ENCODE measurements around the gene TFDP1.

TFDP1 gene

DNA sequence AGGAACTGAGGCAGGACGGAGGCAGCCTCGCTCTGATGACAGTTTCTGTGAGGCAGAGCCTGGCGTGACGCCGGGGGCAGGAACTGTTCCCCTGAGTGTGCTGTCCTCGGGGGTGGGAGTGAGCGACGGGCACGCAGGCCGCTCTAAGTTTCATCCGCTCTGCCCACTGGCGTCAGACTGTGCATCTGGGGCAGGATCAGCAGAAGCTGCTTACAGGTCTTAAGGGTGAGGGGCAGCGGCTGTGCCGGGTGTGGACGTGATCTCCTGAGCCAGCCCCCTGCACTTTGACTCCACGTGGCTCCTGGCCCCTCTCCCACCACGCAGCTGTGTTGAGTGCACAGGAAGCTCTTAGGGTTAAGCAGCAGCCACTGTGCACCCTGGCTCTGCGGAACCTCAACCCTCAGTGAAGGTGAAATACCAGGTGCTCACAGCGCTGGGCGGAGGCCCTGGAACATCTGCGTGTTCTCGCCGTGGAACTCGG lies 84.0 kb downstream of the TFDP1 start:
- TF ChIP-seq CREB1 (IDR thresholded peaks at IDR 0.05; ENCODE audit: low read depth) (no peak), NFIC (IDR thresholded peaks at IDR 0.05) (no peak), TAF1 (IDR thresholded peaks at IDR 0.05; ENCODE audit: low read depth) (no peak), RAD21 (IDR thresholded peaks at IDR 0.05; ENCODE audit: low read depth) (no peak), TEAD4 (IDR thresholded peaks at IDR 0.05) (no peak), FOXM1 (IDR thresholded peaks at IDR 0.05; ENCODE audit: borderline replicate concordance, low read depth) (no peak), YY1 (IDR thresholded peaks at IDR 0.05; ENCODE audit: low read depth) (no peak), EP300 (IDR thresholded peaks at IDR 0.05; ENCODE audit: borderline replicate concordance) (no peak), TCF12 (IDR thresholded peaks at IDR 0.05; ENCODE audit: low read depth) (no peak), EGR1 (IDR thresholded peaks at IDR 0.05) (no peak), ZBTB7A (IDR thresholded peaks at IDR 0.05; ENCODE audit: low read depth) (no peak), CEBPB (IDR thresholded peaks at IDR 0.05) (no peak)
- TF ChIP-seq, protein P1, sequence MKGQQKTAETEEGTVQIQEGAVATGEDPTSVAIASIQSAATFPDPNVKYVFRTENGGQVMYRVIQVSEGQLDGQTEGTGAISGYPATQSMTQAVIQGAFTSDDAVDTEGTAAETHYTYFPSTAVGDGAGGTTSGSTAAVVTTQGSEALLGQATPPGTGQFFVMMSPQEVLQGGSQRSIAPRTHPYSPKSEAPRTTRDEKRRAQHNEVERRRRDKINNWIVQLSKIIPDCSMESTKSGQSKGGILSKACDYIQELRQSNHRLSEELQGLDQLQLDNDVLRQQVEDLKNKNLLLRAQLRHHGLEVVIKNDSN (IDR thresholded peaks at IDR 0.05), result no peak
- TF ChIP-seq, protein P2, sequence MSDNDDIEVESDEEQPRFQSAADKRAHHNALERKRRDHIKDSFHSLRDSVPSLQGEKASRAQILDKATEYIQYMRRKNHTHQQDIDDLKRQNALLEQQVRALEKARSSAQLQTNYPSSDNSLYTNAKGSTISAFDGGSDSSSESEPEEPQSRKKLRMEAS (IDR thresholded peaks at IDR 0.05), result no peak
- TF ChIP-seq, protein P3, sequence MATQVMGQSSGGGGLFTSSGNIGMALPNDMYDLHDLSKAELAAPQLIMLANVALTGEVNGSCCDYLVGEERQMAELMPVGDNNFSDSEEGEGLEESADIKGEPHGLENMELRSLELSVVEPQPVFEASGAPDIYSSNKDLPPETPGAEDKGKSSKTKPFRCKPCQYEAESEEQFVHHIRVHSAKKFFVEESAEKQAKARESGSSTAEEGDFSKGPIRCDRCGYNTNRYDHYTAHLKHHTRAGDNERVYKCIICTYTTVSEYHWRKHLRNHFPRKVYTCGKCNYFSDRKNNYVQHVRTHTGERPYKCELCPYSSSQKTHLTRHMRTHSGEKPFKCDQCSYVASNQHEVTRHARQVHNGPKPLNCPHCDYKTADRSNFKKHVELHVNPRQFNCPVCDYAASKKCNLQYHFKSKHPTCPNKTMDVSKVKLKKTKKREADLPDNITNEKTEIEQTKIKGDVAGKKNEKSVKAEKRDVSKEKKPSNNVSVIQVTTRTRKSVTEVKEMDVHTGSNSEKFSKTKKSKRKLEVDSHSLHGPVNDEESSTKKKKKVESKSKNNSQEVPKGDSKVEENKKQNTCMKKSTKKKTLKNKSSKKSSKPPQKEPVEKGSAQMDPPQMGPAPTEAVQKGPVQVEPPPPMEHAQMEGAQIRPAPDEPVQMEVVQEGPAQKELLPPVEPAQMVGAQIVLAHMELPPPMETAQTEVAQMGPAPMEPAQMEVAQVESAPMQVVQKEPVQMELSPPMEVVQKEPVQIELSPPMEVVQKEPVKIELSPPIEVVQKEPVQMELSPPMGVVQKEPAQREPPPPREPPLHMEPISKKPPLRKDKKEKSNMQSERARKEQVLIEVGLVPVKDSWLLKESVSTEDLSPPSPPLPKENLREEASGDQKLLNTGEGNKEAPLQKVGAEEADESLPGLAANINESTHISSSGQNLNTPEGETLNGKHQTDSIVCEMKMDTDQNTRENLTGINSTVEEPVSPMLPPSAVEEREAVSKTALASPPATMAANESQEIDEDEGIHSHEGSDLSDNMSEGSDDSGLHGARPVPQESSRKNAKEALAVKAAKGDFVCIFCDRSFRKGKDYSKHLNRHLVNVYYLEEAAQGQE (IDR thresholded peaks at IDR 0.05; ENCODE audit: low read depth), result no peak

DNA sequence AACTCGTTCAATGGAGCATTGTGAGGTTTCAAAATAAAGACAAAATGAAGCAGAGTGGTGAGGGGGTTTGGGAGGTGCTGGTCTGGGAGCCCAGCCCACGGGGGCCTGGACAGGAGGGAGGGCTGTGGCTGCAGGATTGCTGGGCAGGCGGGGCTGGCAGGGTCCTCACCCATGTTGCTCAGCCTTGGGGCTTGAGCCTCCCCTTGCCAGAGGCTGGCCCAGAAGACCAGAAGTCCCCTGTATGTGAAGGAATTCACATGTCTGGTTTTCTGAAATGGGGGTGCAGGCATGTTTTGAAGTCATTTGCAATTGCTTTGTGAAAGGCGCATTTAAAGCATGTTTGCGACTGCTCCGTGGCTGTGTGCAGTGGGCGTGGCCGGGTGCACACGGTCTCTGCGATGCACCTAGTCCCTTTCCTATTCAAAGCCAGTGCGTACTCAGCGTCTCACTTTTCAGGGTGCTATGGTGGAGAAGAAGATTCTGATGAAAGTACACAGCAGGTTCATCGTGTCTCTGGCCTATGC lies 84.7 kb downstream of the TFDP1 start:
- TF ChIP-seq CEBPB (IDR thresholded peaks at IDR 0.05) (no peak), ZBTB7A (IDR thresholded peaks at IDR 0.05; ENCODE audit: low read depth) (no peak), TCF12 (IDR thresholded peaks at IDR 0.05; ENCODE audit: low read depth) (no peak), CREB1 (IDR thresholded peaks at IDR 0.05; ENCODE audit: low read depth) (no peak), TEAD4 (IDR thresholded peaks at IDR 0.05) (no peak)
- TF ChIP-seq, protein P1 (IDR thresholded peaks at IDR 0.05), result no peak

DNA sequence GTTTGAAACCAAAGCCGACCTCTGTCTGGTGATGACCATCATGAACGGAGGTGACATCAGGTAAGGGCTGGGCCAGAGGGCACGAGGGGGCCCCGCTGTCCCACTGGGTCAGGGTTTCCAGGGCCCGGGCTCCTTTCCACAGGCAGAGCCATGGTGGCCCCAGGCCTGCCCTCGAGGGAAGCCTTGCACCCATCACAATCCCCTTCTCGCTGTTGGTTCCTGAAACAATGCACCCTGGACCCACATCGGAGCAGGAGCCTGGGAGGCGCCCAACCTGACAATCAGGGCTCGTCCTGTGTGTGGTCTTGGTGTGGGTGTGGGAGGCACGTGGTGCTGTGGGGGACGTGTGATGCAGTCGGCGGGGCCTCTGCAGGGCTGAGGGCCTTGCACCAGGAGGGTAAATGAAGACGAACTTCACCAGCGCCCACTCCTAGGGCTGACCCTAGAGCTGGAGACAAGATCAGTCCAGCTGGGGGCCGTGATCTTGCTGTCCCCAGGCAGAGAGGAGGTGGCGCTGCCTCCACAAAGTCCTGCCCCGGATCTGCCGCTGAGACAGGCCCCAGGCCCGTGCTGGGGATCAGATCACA lies 85.3 kb downstream of the TFDP1 start:
- TF ChIP-seq, protein P2 (IDR thresholded peaks at IDR 0.05), result no peak
- TF ChIP-seq ZBTB7A (IDR thresholded peaks at IDR 0.05; ENCODE audit: low read depth) (no peak), RAD21 (IDR thresholded peaks at IDR 0.05; ENCODE audit: low read depth) (no peak), YY1 (IDR thresholded peaks at IDR 0.05; ENCODE audit: low read depth) (no peak), EGR1 (IDR thresholded peaks at IDR 0.05) (no peak), NFIC (IDR thresholded peaks at IDR 0.05) (no peak), TAF1 (IDR thresholded peaks at IDR 0.05; ENCODE audit: low read depth) (no peak), CEBPB (IDR thresholded peaks at IDR 0.05) (no peak), EP300 (IDR thresholded peaks at IDR 0.05; ENCODE audit: borderline replicate concordance) (no peak), TCF12 (IDR thresholded peaks at IDR 0.05; ENCODE audit: low read depth) (no peak), TEAD4 (IDR thresholded peaks at IDR 0.05) (no peak), FOXM1 (IDR thresholded peaks at IDR 0.05; ENCODE audit: borderline replicate concordance, low read depth) (no peak)
- TF ChIP-seq, protein P1 (IDR thresholded peaks at IDR 0.05), result no peak

DNA sequence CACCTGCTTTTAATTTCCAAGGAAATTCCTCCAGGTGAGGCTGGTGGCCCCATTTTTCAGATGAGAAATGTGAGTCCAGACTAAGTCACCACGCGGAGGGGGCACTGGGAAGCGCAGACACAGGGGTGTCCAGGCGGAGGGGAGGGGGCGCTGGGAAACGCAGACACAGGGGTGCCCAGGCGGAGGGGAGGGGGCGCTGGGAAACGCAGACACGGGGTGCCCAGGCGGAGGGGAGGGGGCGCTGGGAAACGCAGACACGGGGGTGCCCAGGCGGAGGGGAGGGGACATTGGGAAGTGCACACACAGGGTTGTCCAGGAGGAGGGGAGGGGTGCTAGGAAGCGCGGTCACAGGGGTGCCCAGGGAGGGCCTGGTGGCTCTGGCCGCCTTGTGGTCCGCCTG lies 86.0 kb downstream of the TFDP1 start:
- TF ChIP-seq YY1 (IDR thresholded peaks at IDR 0.05; ENCODE audit: low read depth) (no peak), CEBPB (IDR thresholded peaks at IDR 0.05) (no peak), ZBTB7A (IDR thresholded peaks at IDR 0.05; ENCODE audit: low read depth) (no peak), EP300 (IDR thresholded peaks at IDR 0.05; ENCODE audit: borderline replicate concordance) (no peak), RAD21 (IDR thresholded peaks at IDR 0.05; ENCODE audit: low read depth) (no peak)
- TF ChIP-seq, protein P3 (IDR thresholded peaks at IDR 0.05; ENCODE audit: low read depth), result no peak
- TF ChIP-seq, protein P1 (IDR thresholded peaks at IDR 0.05), result no peak
- TF ChIP-seq, protein P2 (IDR thresholded peaks at IDR 0.05), result no peak
